CD8-positive, alpha-beta memory T cell (primary cell): Measurements from ENCODE around the gene GOLGA5. TPM values are rescaled to one million over a fixed set of nuclear protein-coding genes. Genes with fewer than 3 reads are reported as not detected.

ENCODE experiments used
- CTCF ChIA-PET: fragments of 350-600 bp; sonication (Branson Sonifier 250); formaldehyde crosslinking; loops from one replicate; lab custom pipeline; 2021; ENCODE audit warnings: antibody characterized with exemption; lab: Charles Lee
- POLR2A ChIA-PET: fragments of 350-600 bp; sonication (Branson Sonifier 250); formaldehyde crosslinking; loops from one replicate; lab custom pipeline; 2021; ENCODE audit warnings: antibody characterized with exemption; lab: Charles Lee
- DNase-seq, 5 donors: peaks; one replicate each; pipeline versions ENCODE4 v3.0.0 to v3.0.0-alpha.2; 2020 to 2022; ENCODE audit warnings: mixed read lengths in 1 of 5
- H3K27ac ChIP-seq: one replicate; pipeline ENCODE4 v1.7.0; 2013; ENCODE audit warnings: low read depth, mild to moderate bottlenecking, low read length, moderate library complexity
- H3K27me3 ChIP-seq: 2 replicates; pipeline ENCODE4 v1.7.0; 2013; ENCODE audit warnings: low read length, mild to moderate bottlenecking; ENCODE audit not compliant: insufficient read depth, poor library complexity, severe bottlenecking
- H3K36me3 ChIP-seq: 2 replicates; pipeline ENCODE4 v1.7.0; 2013; ENCODE audit warnings: mild to moderate bottlenecking, low read length, moderate library complexity; ENCODE audit not compliant: insufficient read depth
- H3K4me1 ChIP-seq: 2 replicates; pipeline ENCODE4 v1.7.0; 2013; ENCODE audit warnings: mild to moderate bottlenecking, low read length, moderate library complexity; ENCODE audit not compliant: insufficient read depth
- H3K4me3 ChIP-seq: 2 replicates; pipeline ENCODE4 v1.7.0; 2013; ENCODE audit warnings: mild to moderate bottlenecking, low read length
- H3K9me3 ChIP-seq: 2 replicates; pipeline ENCODE4 v1.7.0; 2013; ENCODE audit warnings: mild to moderate bottlenecking, low read length
- H3K27ac Mint-ChIP-seq, 8 donors: one replicate each; pipeline ENCODE4 v1.8.0; 2020 to 2021; ENCODE audit warnings: mixed read lengths in 8 of 8, mild to moderate bottlenecking in 6 of 8, inconsistent platforms in 3 of 8, moderate library complexity in 3 of 8
- H3K27me3 Mint-ChIP-seq, 2 donors: one replicate each; pipeline ENCODE4 v1.8.0; 2020 to 2021; ENCODE audit warnings: mixed read lengths in 2 of 2, mild to moderate bottlenecking in 1 of 2, moderate library complexity in 1 of 2
- H3K36me3 Mint-ChIP-seq, 3 donors: one replicate each; pipeline ENCODE4 v1.8.0; 2020 to 2021; ENCODE audit warnings: mixed read lengths in 3 of 3, inconsistent platforms in 1 of 3, mild to moderate bottlenecking in 1 of 3
- H3K4me1 Mint-ChIP-seq, 3 donors: one replicate each; pipeline ENCODE4 v1.8.0; 2020 to 2021; ENCODE audit warnings: mixed read lengths in 3 of 3, inconsistent platforms in 1 of 3, mild to moderate bottlenecking in 1 of 3
- H3K4me3 Mint-ChIP-seq, 7 donors: one replicate each; pipeline ENCODE4 v1.8.0; 2020 to 2021; ENCODE audit warnings: mixed read lengths in 7 of 7, mild to moderate bottlenecking in 6 of 7, moderate library complexity in 4 of 7, inconsistent platforms in 2 of 7
- H3K9me3 Mint-ChIP-seq, 5 donors: one replicate each; pipeline ENCODE4 v1.8.0; 2020 to 2022; ENCODE audit warnings: mixed read lengths in 5 of 5, mild to moderate bottlenecking in 3 of 5, moderate library complexity in 2 of 5, inconsistent platforms in 1 of 5
- polyA plus RNA-seq: library from polyadenylated mRNA; unstranded; fragments of 300-500 nt; fragmentation: Illumina TruSeq; gene quantifications from one replicate; pipeline ENCODE4 v1.2.3, GENCODE V29; 2021
- total RNA-seq, 2 experiments: library from RNA; stranded (reverse); gene quantifications; one replicate each; pipeline ENCODE4 v1.2.3, GENCODE V29; 2021

GOLGA5 gene
- total and polyA plus RNA-seq, 3 experiments from 2014 or later, result 17.4 to 25.6 (median 19.8) TPM

DNA sequence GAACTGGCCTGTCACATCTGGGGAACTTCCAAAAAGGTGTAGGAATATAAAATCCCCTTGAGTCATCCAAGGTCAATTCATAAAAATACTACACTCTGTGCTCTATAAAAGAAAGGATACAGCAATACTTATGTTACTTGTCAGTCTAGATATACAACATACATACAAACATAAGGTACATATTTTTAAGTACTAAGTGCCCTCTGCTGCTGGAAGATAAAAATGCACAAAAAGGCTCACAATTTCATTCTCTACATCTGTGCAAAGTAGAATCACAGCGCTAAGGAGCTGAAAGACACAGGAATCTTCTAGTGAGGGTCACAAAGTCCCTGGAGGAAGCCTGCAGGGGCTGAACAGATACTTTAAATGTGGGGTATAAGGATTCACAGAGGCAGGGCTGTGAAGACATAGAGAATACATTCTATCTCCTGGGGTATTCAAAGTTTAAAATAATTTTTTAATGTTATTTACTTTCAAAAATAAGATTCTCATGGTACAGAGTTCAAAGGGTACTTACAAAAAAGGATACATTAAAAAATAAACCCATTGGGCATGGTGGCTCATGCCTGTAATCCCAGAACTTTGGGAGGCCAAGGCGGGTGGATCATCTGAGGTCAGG, 10.2 kb upstream of the GOLGA5 start:
- peaks cover 0 to 5% (median 3%) of the 10 kb centered on the region in 5 donors for H3K9me3 Mint-ChIP-seq
- H3K4me1 Mint-ChIP-seq, result no peaks in the 10 kb centered on the region
- peak in 2 of 5 donors; percentile 26 to 50 for DNase-seq
- Histone ChIP-seq H3K4me1 (no peaks in the 10 kb centered on the region), H3K27ac (no peak overlapping the region), H3K9me3 (no peaks in the 10 kb centered on the region), H3K4me3 (no peak overlapping the region), H3K36me3 (no peaks in the 10 kb centered on the region), H3K27me3 (no peaks in the 10 kb centered on the region)
- no peak overlapping the region for H3K4me3 Mint-ChIP-seq
- CTCF ChIA-PET, result interaction anchor here (0.7 to 3.0 kb wide), 3 partner anchors 10 to 70 kb away, joined by 3 to 22 read pairs (median 5); no protein-coding TSS in a partner anchor
- no peak overlapping the region for H3K27ac Mint-ChIP-seq
- H3K36me3 Mint-ChIP-seq, result no peaks in the 10 kb centered on the region
- POLR2A ChIA-PET, result interaction anchor here (0.5 kb wide), 1 partner anchor 55 kb away, joined by 3 read pairs; no protein-coding TSS in a partner anchor
- H3K27me3 Mint-ChIP-seq, result no peaks in the 10 kb centered on the region

DNA sequence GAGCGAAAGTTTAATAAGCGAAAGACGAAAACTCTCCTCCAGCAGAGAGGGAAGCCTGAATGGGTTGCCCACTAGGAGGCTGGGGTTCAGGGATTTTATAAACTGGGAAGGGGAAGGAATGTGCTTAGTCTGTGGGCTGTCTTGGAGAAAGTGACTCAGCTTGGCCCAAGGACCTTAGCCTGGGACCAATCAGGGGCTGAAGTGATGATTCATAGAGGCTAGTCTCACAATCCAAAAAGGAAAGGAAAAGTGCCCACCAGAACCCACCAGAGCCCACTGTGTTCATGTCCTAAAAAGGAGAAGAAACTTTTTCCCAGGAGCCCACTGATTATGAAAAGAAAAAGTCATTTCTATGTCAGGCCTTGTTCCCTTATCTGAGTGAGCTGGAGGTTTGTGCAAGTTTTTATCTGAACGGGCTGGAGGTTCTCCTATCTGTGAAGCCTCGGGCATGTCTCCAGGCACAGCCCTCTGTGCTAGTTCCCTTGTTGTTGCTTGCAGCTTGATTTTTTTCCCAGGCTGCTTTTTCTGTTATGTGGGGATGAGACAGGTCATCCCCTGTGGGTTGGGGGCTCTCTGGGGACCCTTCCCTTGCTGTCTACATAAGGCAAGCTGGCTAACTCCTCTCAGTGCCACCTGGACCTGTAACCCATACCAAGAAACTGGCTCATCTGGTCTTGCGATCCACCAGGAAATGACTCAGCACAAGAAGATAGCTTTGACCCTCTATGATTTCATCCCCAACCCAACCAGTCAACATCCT, 8.3 kb upstream of the GOLGA5 start:
- Mint-ChIP-seq H3K4me3 (no peak overlapping the region), H3K9me3 (peaks cover 10 to 22% (median 20%) of the 10 kb centered on the region in 5 donors), H3K4me1 (no peaks in the 10 kb centered on the region), H3K27me3 (no peaks in the 10 kb centered on the region), H3K27ac (peak overlapping the region in 1 of 8 donors; percentile 65), H3K36me3 (peaks cover 0 to 15% (median 1%) of the 10 kb centered on the region in 3 donors)
- Histone ChIP-seq H3K9me3 (peaks cover 6% of the 10 kb centered on the region), H3K4me3 (no peak overlapping the region), H3K27ac (no peak overlapping the region), H3K36me3 (no peaks in the 10 kb centered on the region), H3K4me1 (no peaks in the 10 kb centered on the region), H3K27me3 (no peaks in the 10 kb centered on the region)
- no peak for DNase-seq
- ChIA-PET CTCF (no interaction called here), POLR2A (no interaction called here)

DNA sequence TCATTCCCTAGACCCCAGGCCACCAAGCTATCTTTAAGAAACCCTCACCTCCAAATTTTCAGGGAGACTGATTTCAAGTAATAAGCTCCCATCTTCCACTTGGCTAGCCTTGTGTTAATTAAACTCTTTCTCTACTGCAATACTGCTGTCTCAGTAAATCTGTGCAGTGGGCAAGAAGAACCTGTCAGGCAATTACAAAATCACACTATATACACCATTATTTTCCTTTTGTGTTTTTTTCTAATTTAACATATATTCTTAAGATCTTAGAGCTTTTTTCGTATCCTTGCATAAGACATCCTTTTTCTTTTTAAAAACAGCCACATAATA, 7.7 kb upstream of the GOLGA5 start:
- Mint-ChIP-seq H3K9me3 (peaks cover 10 to 24% (median 21%) of the 10 kb centered on the region in 5 donors), H3K27ac (peak overlapping the region in 1 of 8 donors; percentile 4), H3K36me3 (peaks cover 0 to 16% (median 1%) of the 10 kb centered on the region in 3 donors), H3K27me3 (no peaks in the 10 kb centered on the region), H3K4me3 (no peak overlapping the region), H3K4me1 (no peaks in the 10 kb centered on the region)
- no peaks in the 10 kb centered on the region for H3K4me1 ChIP-seq
- H3K27ac ChIP-seq, result no peak overlapping the region
- CTCF ChIA-PET, result no interaction called here
- no peak for DNase-seq
- H3K36me3 ChIP-seq, result no peaks in the 10 kb centered on the region
- H3K9me3 ChIP-seq, result peaks cover 6% of the 10 kb centered on the region
- no peaks in the 10 kb centered on the region for H3K27me3 ChIP-seq
- H3K4me3 ChIP-seq, result no peak overlapping the region
- POLR2A ChIA-PET, result no interaction called here

DNA sequence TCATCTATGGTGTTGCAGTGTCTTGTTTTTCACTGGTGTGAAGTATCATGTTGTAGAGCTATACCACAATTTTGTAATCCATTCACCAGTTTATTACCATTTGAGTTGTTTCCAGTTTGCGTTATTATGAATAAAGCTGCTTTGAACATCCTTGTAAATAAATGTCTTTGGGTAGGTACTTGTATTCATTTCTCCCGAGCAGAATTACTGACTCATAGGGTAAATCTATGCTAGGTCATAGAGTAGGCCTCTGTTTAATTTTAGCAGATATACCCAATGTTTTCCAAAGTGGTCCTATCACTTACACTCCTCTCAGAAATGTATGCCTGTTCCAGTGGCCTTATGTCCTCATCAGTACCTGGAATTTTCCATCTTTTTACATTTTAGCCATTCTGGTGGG, 6.6 kb upstream of the GOLGA5 start:
- no peaks in the 10 kb centered on the region for H3K4me1 ChIP-seq
- H3K27me3 ChIP-seq, result no peaks in the 10 kb centered on the region
- peaks cover 0 to 4% of the 10 kb centered on the region in 2 donors for H3K27me3 Mint-ChIP-seq
- no peak overlapping the region for H3K4me3 Mint-ChIP-seq
- ChIA-PET POLR2A (no interaction called here), CTCF (no interaction called here)
- H3K9me3 ChIP-seq, result peaks cover 6% of the 10 kb centered on the region
- peaks cover 10 to 28% (median 21%) of the 10 kb centered on the region in 5 donors for H3K9me3 Mint-ChIP-seq
- H3K27ac ChIP-seq, result no peak overlapping the region
- no peaks in the 10 kb centered on the region for H3K4me1 Mint-ChIP-seq
- H3K27ac Mint-ChIP-seq, result no peak overlapping the region
- no peaks in the 10 kb centered on the region for H3K36me3 ChIP-seq
- H3K36me3 Mint-ChIP-seq, result peaks cover 0 to 16% (median 1%) of the 10 kb centered on the region in 3 donors
- H3K4me3 ChIP-seq, result no peak overlapping the region
- no peak for DNase-seq

DNA sequence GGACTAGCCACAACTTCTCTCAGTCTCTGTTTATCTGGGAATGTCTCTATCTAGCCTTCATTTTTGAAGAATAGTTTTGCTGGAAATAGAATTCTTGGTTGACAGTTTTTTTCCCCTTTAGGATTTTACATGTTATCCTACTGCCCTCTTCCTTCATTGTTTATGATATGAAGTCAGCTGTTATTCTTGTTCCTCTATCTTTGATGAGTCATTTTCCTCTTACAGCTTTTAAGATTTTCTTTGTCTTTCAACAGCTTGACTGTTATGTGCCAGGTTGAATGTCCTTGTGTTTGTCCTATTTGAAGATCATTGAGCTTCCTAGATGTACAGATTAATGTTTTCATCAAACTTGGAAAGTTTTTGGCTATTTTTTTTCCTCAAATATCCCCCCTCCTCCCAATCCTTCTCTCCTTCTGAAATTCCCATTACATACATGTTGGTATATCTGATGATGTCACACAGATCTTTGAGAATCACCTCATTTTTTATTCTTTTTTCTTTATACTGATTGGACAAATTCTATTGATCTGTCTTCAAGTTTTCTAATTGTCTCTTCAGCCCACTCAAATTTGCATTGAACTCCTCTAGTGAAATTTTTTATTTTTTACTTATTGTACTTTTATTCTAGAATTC, 4.5 kb upstream of the GOLGA5 start:
- Histone ChIP-seq H3K36me3 (no peaks in the 10 kb centered on the region), H3K4me3 (no peak overlapping the region), H3K27ac (no peak overlapping the region), H3K27me3 (no peaks in the 10 kb centered on the region), H3K9me3 (peaks cover 6% of the 10 kb centered on the region), H3K4me1 (peaks cover 6% of the 10 kb centered on the region)
- peaks cover 0 to 4% of the 10 kb centered on the region in 2 donors for H3K27me3 Mint-ChIP-seq
- POLR2A ChIA-PET, result no interaction called here
- no peak overlapping the region for H3K27ac Mint-ChIP-seq
- DNase-seq, result no peak
- CTCF ChIA-PET, result no interaction called here
- H3K4me1 Mint-ChIP-seq, result peaks cover 5 to 8% (median 8%) of the 10 kb centered on the region in 3 donors
- peak overlapping the region in 1 of 7 donors; percentile 31 for H3K4me3 Mint-ChIP-seq
- peaks cover 10 to 28% (median 21%) of the 10 kb centered on the region in 5 donors for H3K9me3 Mint-ChIP-seq
- H3K36me3 Mint-ChIP-seq, result peaks cover 0 to 16% (median 6%) of the 10 kb centered on the region in 3 donors

DNA sequence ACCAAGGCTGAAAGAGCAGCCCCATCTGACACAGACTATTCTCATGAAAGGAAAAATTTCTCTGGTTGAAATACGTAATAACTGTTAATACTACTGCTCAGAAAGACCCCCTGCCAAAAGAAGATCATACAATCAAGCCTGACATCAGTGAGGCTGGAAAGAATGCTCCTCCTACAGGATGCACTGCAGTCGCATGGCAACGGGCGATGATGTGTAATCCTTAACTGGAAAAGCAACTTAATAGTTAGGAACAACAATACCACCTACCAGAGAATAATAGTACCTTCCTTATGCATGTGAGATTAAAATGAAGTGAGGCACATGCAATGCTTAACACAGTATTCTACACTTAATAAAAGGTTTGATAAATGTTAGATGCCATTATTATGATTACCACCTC, 1.2 kb upstream of the GOLGA5 start:
- Histone ChIP-seq H3K27ac (no peak overlapping the region), H3K27me3 (no peaks in the 10 kb centered on the region), H3K9me3 (peaks cover 6% of the 10 kb centered on the region), H3K4me1 (peaks cover 24% of the 10 kb centered on the region), H3K4me3 (no peak overlapping the region), H3K36me3 (peaks cover 7% of the 10 kb centered on the region)
- H3K4me1 Mint-ChIP-seq, result peaks cover 25 to 36% (median 36%) of the 10 kb centered on the region in 3 donors
- peaks cover under 1 to 25% (median 16%) of the 10 kb centered on the region in 3 donors for H3K36me3 Mint-ChIP-seq
- no peak for DNase-seq
- POLR2A ChIA-PET, result no interaction called here
- H3K27ac Mint-ChIP-seq, result peak overlapping the region in 4 of 8 donors; percentile 59 to 90 (median 80)
- H3K27me3 Mint-ChIP-seq, result peaks cover 0 to 4% of the 10 kb centered on the region in 2 donors
- peaks cover 10 to 28% (median 21%) of the 10 kb centered on the region in 5 donors for H3K9me3 Mint-ChIP-seq
- CTCF ChIA-PET, result interaction anchor here (1.0 kb wide), 1 partner anchor 9 kb away, joined by 3 read pairs; no protein-coding TSS in a partner anchor
- peak overlapping the region in 2 of 7 donors; percentile 38 to 96 for H3K4me3 Mint-ChIP-seq

DNA sequence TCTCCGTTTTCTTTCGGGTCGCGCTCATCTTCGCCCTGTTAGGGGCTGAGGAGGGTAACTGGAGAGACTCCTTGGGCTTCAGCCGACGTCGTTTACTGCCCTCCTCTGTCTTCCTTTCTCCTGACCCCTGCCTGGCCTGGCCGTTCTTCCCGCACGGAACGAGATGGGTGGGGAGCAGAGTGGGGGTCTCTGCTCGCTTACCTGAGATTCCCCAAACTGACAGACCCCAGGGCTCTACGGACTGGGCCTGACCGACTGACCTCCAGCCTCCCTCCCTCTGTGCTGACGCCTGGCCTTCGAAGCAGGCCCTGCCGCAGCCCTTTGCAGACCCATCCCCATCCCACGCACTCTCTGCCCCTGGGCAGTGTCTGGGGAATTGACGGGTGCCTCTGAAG, 439 bp downstream of the GOLGA5 start:
- Mint-ChIP-seq H3K36me3 (peaks cover 4 to 33% (median 10%) of the 10 kb centered on the region in 3 donors), H3K4me1 (peaks cover 29 to 47% (median 42%) of the 10 kb centered on the region in 3 donors), H3K27me3 (peaks cover 0 to 4% of the 10 kb centered on the region in 2 donors), H3K4me3 (peak overlapping the region; percentile 79 to 97 (median 94)), H3K27ac (peak overlapping the region; percentile 71 to 97 (median 92)), H3K9me3 (peaks cover 5 to 19% (median 14%) of the 10 kb centered on the region in 5 donors)
- ChIA-PET POLR2A (interaction anchor here (0.9 to 1.2 kb wide), 2 partner anchors 144 to 673 kb away, joined by 3 read pairs; partner anchors contain the start of genes CPSF2 and NDUFB1), CTCF (no interaction called here)
- peaks cover 24% of the 10 kb centered on the region for H3K4me1 ChIP-seq
- H3K27ac ChIP-seq, result peak overlapping the region; percentile 87
- peak overlapping the region; percentile 83 for H3K4me3 ChIP-seq
- no peaks in the 10 kb centered on the region for H3K27me3 ChIP-seq
- DNase-seq, result no peak
- peaks cover 15% of the 10 kb centered on the region for H3K36me3 ChIP-seq
- peaks cover 3% of the 10 kb centered on the region for H3K9me3 ChIP-seq
